ENCODE data around the gene BCKDK.

DNA sequence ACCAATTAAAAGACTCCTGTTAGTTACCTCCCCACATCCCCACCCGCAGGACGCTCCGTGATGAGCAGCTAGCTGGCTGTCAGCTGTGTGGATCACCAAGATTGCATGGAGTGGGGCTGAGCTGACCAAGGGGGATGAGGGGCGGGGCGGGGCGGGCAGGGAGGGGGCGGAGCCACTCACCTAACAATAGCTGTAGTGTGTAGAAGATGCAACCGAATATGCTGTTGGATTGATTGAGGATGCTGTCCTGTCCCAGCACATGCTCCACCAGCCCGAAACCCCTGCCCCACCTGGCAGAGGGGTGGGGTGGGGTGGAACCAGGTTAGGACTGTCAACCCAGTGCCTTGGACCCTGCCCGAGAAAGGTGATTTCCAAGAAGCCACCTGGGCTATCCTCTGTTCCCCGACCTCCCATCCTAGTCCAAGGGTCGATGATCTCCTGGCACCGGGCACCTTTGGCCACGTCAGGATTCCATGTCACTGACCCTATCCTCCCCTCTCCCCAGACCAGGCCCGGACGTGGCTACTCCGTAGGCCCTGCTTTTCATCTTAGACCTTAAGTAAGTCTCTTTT is 15.0 kb upstream of the BCKDK start:
- no peak for TF ChIP-seq CTCF (IDR thresholded peaks at IDR 0.05; ENCODE audit: low read depth, low read length)
- TF ChIP-seq POLR2A (IDR thresholded peaks at IDR 0.05; ENCODE audit: extremely low read depth, insufficient read length): no peak
- no peak for TF ChIP-seq MAX (IDR thresholded peaks at IDR 0.05; ENCODE audit: low read depth, low read length)
- TF ChIP-seq MYC (IDR thresholded peaks at IDR 0.05; ENCODE audit: low read depth, low read length): no peak
